ENCODE data around the gene ATRNL1. TPM values are rescaled to one million over a fixed set of nuclear protein-coding genes. Genes with fewer than 3 reads are reported as not detected.

ATRNL1 gene
- total RNA-seq, 2 donors from 2014 or later: 5.1 to 22.9 TPM

GRCh38 chr10:115950320-115950719 is 857.2 kb downstream of the ATRNL1 start:
- intact Hi-C loops (cut with DNase I): no loop called here
- 38% methylated on average over 3 of the region's 3 CpGs for WGBS
- TF ChIP-seq CTCF (IDR thresholded peaks at IDR 0.05) (no peak), POLR2A (IDR thresholded peaks at IDR 0.05) (no peak), POLR2AphosphoS5 (IDR thresholded peaks at IDR 0.05) (no peak)
- no peaks in the 10 kb centered on the region for H3K9me3 ChIP-seq
- H3K27me3 ChIP-seq (replicated peaks; ENCODE audit: insufficient read depth): peaks cover 2% of the 10 kb centered on the region
- no peaks in the 10 kb centered on the region for H3K4me1 ChIP-seq (replicated peaks)
- no peaks in the 10 kb centered on the region for H3K36me3 ChIP-seq
- no peak overlapping the region for H3K4me3 ChIP-seq
- no peak for DNase-seq (ENCODE audit: low spot score)
- H3K27ac ChIP-seq: no peak overlapping the region

GRCh38 chr10:115951242-115951641 is 858.1 kb downstream of the ATRNL1 start:
- H3K4me1 ChIP-seq (replicated peaks): no peaks in the 10 kb centered on the region
- no peak for DNase-seq (ENCODE audit: low spot score)
- H3K27ac ChIP-seq: no peak overlapping the region
- no peaks in the 10 kb centered on the region for H3K9me3 ChIP-seq
- no peaks in the 10 kb centered on the region for H3K36me3 ChIP-seq
- H3K4me3 ChIP-seq: no peak overlapping the region
- WGBS: 44% methylated on average over 3 of the region's 3 CpGs
- no peak for TF ChIP-seq POLR2AphosphoS5 (IDR thresholded peaks at IDR 0.05)
- no peak for TF ChIP-seq POLR2A (IDR thresholded peaks at IDR 0.05)
- no peak for TF ChIP-seq CTCF (IDR thresholded peaks at IDR 0.05)
- peaks cover 2% of the 10 kb centered on the region for H3K27me3 ChIP-seq (replicated peaks; ENCODE audit: insufficient read depth)
- intact Hi-C loops (cut with DNase I): no loop called here

- Histone ChIP-seq H3K4me1 (replicated peaks) (no peaks in the 10 kb centered on the region), H3K27ac (no peak overlapping the region), H3K27me3 (replicated peaks; ENCODE audit: insufficient read depth) (peaks cover 2% of the 10 kb centered on the region), H3K4me3 (no peak overlapping the region), H3K36me3 (no peaks in the 10 kb centered on the region), H3K9me3 (no peaks in the 10 kb centered on the region)
- intact Hi-C loops (cut with DNase I): no loop called here
- TF ChIP-seq POLR2AphosphoS5 (IDR thresholded peaks at IDR 0.05): no peak
- no peak for TF ChIP-seq POLR2A (IDR thresholded peaks at IDR 0.05)
- TF ChIP-seq CTCF (IDR thresholded peaks at IDR 0.05): no peak
- WGBS: 87% methylated on average over 5 of the region's 5 CpGs
- DNase-seq (ENCODE audit: low spot score): no peak
These were observed 860.1 kb downstream of the ATRNL1 start for GRCh38 chr10:115953281-115953680.

GRCh38 chr10:115953968-115954367 is 860.8 kb downstream of the ATRNL1 start:
- 93% methylated on average over 7 of the region's 7 CpGs for WGBS
- Histone ChIP-seq H3K36me3 (no peaks in the 10 kb centered on the region), H3K4me3 (no peak overlapping the region), H3K27me3 (replicated peaks; ENCODE audit: insufficient read depth) (peaks cover 2% of the 10 kb centered on the region), H3K27ac (no peak overlapping the region), H3K9me3 (no peaks in the 10 kb centered on the region), H3K4me1 (replicated peaks) (no peaks in the 10 kb centered on the region)
- no peak for DNase-seq (ENCODE audit: low spot score)
- intact Hi-C loops (cut with DNase I): no loop called here
- TF ChIP-seq POLR2AphosphoS5 (IDR thresholded peaks at IDR 0.05) (no peak), CTCF (IDR thresholded peaks at IDR 0.05) (no peak), POLR2A (IDR thresholded peaks at IDR 0.05) (no peak)

GRCh38 chr10:115956225-115957011 is 863.3 kb downstream of the ATRNL1 start:
- intact Hi-C loops (cut with DNase I): no loop called here
- H3K27ac ChIP-seq: no peak overlapping the region
- DNase-seq (ENCODE audit: low spot score): no peak

More at GRCh38 chr10:115956225-115957011, 863.3 kb downstream of the ATRNL1 start:
- Histone ChIP-seq H3K9me3 (no peaks in the 10 kb centered on the region), H3K36me3 (no peaks in the 10 kb centered on the region), H3K27me3 (replicated peaks; ENCODE audit: insufficient read depth) (peaks cover 2% of the 10 kb centered on the region), H3K4me3 (no peak overlapping the region), H3K4me1 (replicated peaks) (no peaks in the 10 kb centered on the region)
- WGBS: 83% methylated on average over 5 of the region's 5 CpGs
- TF ChIP-seq CTCF (IDR thresholded peaks at IDR 0.05) (no peak), POLR2AphosphoS5 (IDR thresholded peaks at IDR 0.05) (no peak), POLR2A (IDR thresholded peaks at IDR 0.05) (no peak)

Measured in prostate gland (tissue), 2 donors.